Endometrium (tissue), 2 donors: Measurements from ENCODE around the gene RPN1.
"Not testable (repeated sequence)": the region's sequence is repeated elsewhere in the genome, so short reads cannot be mapped to it uniquely, and the experiment has no call there.

Source experiments
- FAIRE-seq: peaks from 2 replicates; lab custom pipeline; 2012; peaks lifted over from hg19 to GRCh38; lab: Jason Lieb, UNC
- donor health status: control.
- donor health status: control.

RPN1 gene

DNA sequence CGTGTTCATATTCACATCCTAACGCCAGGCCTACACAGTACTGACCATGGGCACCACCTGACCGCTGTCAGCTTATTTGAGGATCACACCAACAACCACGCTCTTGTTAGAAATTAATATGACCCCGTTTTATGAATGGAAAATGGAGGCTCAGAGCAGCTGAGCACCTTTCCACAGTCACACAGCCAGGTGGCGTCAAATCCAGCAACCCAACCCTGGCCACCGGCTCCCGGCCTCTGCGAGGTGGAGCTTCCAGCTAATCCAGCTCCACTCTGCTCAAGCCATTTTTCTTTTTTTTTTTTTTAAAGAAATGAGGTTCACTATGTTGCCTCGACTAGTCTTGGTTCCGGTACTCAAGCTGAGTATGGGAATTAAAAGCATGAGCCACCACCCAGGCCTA lies 41.3 kb downstream of the RPN1 start:
- FAIRE-seq, result no peak

DNA sequence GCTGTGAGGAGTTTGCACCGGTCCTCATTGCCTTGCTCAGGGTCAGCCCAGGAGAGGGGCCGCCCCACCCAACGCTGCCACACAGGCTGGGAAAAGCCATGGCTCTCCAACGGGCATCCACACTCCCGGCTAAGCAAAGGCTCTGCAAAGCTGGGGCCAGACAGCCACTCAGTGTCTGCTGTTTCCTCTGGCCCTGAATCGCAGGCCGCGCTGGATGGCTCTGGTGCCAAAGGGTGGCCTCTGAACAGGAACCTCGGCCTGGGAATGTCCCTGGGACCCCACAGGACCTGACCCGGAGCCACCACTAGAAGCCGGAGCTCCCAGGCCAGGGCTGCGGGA lies 42.9 kb downstream of the RPN1 start:
- no peak for FAIRE-seq

DNA sequence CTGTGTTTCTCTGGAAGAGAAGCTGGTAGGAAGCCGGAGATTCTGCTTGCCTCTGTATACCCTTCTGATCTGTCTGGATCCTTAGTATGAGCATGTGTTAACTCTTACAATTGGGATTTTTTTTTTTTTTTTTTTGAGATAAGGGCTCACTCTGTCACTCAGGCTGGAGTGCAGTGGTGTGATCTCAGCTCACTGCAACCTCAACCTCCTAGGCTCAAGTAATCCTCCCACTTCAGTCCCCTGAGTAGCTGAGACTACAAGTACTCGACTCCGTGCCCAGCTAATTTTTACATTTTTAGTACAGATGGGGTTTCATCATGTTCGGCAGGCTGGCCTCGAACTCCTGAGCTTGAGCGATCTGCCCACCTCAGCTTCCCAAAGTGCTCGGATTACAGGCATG lies 44.5 kb downstream of the RPN1 start:
- FAIRE-seq, result no peak

DNA sequence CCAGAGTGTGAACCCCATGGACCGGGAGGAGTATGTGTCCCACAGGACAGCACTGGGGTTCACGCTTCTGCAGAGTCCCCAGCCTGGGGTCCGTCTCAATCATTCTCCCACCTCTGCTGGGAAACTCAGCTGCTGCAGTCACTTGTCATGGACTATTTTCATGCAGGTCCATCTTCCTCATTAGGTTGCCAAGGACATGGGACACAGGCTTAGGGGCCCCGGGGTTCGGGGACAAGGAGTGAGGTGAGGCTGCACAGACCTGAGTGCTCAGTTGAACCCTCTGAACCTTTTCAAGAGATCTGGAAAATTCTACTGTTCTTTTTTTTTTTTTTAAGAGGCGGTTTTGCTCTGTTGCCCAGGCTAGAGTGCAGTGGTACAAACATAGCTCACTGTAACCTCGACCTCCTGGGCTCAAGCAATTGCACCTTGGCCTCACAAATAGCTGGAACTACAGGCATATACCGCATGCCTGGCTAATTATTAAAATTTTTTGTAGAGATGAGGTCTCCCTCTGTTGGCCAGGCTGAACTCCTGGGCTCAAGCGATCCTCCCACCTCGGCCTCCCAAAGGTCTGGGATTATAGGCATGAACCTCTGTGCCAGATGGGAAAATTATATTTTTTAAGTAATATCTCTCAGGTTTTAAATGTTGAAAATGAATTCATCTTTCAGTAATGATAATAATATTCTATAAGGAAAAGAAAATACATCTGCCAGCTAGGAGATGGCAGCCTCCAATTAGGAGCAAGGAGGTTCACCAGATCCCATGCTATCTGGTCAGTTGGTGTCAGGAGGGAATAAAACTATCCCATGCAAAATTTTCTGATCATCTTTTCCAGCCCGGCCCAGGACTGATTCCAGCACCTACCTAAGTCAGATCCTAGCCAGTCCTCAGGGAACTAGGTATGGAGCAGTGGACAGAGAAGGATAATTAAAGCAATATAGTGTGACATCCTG lies 45.2 kb downstream of the RPN1 start:
- FAIRE-seq, result no peak

DNA sequence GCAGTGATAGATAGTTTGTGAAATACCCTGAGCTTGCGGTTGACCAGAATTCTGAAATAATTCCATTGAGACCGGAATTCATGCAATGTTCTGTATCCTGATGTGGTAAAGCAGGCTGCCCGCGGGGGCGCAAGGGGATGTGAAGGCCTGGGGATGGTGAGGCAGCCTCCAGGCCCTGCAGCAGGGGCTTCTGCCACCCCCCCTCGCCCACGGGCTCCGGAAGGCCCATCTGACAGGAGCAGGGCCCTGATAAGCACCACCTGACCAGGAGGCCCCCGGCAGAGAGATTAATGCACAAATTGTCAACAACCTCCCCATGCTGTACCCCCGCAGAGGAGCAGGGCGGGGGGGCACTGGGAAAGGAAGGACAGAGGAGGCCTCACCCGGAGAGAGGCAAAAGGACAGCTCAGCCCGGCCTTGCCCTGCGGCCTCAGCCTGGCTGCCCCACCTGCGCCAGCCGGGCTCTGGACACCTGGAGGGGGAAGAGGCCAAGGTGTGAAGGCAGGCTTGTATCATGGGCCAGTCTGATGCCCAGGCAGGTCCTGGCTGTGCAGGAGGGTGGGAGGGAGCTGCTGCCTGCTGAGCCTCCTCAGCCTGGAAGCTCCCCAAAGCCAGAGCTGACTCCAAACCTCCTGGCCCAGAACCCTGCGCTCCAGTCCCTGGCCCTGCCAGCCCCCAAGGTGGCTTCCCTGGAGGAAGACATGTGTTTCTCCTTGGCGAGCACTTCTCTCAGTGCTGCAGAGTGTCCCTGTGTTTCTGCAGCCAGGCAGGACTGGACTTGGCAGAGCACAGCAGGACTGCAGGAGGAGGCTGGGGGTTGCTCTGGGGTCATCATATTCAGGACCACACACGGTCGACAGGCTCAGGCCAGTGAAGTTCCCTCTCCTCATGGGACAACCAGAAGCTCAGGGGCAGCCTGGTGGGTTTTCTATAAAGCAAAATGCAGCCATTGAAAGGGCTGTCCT lies 46.5 kb downstream of the RPN1 start:
- FAIRE-seq, result no peak

DNA sequence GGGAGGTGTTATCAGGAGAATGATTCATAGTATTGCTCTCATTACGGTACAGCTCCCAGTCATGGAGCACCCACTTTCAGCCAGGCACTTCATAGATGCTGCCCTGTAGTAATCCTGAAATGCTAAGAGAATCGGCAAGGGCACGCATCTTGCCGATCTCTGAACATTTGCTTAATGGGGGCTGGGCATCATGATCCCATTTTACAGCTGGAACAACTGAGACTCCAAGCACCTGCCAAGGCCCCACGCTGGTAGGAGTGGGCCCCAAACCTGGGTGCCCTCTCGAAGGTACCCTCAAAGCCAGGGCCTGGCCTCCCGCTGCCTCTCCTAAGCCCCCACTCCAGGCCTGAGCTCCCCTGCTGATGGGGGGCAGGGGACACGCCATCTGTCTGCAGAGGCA lies 47.3 kb downstream of the RPN1 start:
- FAIRE-seq, result no peak

DNA sequence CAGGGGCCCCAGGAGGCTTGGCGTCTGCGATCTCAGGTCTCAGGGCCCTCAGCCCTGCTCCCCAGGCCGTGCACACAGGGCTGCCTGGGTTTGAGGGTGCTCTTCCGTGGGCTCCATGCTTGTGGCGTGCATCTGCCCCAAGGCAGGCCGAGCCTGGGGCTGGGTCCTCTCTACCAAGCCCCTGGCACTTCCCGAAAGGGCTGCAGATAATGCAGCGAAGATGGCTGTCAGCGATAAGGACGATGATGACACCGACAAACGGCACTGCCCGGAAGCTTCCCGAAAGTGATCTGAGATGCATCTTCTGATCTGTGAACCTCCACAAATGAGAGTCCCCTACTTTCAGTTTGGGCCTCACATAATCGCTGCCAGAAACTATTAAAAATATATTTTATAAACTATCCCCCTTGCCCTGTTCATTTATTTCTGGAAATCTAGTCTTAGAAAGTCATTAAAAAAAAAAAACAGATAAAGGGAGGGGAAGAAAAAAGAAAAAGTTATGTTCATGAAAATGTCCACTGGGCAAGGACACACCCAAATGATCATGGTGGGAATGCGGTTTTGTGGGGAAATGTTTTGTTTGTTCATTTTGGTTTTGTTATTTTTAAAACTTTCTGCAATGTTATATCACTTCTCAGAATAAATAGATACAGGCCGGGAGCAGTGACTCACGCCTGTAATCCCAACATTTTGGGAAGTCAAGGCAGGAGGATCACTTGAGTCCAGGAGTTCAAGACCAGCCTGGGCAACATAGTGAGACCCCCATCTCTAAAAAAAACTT lies 51.5 kb downstream of the RPN1 start:
- peak; percentile 87 for FAIRE-seq

DNA sequence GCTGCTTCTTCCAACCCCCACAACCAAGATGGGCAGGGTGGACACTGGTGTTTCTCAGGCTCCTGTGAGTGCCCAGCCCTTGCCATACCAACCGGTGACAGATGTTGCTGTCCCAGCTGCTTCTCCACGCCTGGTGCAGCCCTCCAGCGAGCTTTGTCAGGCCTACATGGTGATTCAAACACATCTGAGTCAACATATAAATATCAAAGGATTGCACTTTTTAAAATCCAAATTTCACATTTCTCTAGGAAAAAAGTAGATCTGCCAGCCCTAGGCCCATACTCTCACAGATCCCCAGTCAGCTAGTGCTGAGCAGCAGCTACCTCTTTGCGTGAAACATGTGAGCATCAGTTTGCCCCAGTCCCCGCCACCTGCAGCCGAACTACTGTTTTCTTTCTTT lies 52.7 kb downstream of the RPN1 start:
- no peak for FAIRE-seq

DNA sequence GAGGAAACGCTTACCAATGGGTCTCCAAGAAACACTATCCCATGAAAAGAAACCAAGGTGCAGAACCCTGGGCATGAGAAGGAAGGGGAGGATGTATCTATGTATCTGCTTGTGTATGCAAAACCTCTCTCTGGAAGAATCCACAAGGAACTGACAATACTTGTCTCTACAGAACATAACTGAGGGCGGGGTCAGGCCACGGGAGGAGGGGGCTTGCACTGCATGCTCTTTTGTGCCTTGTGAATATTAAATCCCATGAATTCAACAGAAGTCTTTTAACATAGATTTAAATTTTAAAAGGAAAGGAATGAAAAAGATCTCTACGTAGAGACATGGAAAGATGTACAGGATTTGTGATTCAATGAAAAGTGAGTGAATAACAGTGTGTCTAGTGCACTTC lies 57.8 kb downstream of the RPN1 start:
- no peak for FAIRE-seq

DNA sequence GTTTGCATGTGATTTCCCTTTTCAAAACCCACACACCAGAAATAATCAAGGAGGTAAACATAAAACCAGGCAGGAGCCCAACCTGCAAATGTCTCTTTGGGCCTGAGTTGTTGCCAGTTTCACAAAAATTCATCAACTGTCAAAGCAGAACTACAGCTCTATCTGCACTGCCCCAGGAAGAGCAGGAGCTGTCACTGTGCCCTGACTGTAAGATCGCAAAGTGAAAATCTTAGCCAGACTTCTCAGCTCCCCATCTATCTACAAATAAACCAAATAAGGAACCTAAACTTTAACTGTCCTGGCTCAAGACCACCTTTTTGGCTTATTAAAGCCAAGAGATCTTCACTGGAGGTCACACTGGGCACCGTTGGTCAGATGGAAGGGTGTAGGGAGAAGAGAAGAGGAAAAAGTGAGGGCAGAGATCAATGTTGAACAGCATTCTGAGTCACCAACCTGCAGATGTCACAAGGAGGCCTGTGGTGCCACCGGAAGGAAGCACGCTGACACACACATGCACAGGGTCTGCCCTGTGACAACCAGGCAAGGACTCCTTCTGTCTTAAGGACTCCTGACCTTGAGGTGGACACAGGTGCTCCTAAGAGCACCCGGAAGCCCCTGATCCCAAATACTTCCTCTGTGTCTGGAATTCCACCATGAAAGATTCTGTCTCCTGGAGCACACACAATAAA lies 58.7 kb downstream of the RPN1 start:
- FAIRE-seq, result no peak

DNA sequence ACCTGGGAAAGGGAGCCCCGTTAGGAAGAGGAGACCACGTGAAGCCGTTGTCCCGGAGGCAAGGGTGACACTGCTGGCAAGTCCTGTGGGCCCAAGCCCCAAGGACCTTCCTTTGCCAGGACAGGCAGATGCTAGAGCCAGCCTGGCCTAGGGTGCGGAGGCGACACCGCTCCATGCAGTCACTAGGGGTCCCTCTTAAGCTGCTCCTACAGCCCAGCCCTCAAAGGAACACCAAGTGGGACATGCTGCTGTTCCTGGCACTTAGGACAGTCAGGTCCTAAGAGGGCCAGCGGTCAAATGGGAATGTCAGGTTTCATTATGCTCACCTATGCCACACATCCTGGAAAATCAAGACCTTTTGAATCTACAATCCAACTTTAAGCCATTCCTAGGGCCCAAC lies 59.7 kb downstream of the RPN1 start:
- no peak for FAIRE-seq

DNA sequence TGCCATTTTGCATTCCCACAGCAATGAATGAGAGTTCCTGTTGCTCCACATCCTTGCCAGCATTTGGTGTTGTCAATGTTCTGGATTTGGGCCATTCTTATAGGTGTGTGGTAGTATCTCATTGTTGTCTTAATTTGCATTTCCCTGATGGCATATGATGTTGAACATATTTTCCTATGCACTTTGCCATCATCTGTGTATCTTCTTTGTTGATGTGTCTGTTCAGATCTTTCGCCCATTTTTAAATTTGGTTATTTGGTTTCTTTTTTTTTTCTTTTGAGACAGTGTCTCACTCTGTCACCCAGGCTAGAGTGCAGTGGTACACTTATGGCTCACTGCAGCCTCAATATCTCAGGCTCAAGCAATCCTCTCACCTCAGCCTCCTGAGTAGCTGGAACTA lies 60.6 kb downstream of the RPN1 start:
- not testable (repeated sequence) for FAIRE-seq

DNA sequence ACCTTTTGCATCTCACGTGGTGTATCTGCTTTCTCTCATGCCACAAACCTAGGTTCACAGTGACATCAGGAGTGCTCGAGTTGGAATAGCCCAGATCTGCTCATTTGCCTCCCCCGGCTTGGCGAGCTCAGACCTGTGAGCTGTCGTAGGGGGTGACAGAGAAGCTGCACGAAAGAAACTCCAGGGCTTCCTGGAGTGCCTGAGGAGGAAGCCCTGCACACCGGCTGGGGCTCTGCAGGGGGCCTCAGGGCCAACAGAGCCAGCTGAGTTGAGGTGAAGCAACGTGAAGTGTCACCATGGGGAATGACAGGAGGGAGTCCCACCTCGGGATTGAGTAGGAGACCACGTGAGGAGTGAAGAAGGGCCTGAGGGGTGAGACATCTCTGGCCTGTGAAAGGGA lies 62.5 kb downstream of the RPN1 start:
- no peak for FAIRE-seq

DNA sequence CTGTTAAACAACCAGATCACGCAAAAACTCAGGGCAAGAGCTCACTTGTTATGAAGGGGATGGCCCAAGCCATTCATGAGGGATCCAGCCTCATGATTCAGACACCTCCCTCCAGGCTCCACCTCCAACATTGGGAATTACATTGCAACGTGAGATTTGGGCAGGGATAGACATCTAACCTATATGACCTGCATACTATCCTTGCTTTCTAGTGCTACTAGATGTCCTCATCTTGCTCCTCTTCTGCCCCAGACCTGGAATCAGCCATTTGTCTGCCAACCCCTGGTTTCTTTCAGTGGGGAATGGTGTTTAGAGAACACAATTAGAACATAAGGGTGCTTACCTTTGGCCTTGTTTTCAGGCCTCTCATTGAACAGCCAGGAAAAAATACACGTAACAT lies 63.2 kb downstream of the RPN1 start:
- FAIRE-seq, result no peak

DNA sequence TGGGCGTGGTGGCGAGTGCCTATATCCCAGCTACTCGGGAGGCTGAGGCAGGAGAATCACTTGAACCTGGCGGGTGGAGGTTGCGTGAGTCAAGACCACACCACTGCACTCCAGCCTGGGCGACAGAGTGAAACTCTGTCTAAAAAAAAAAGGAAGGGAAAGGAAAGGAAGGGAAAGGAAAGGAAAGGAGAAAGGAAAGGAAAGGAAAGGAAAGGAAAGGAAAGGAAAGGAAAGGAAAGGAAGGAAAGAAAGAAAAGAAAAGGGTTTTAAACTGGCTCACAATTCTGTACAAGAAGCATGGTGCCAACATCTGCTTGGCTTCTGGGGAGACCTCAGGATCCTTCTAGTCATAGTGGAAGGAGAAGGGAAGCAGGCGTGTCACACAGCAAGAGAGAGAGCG lies 63.7 kb downstream of the RPN1 start:
- FAIRE-seq, result not testable (repeated sequence)

DNA sequence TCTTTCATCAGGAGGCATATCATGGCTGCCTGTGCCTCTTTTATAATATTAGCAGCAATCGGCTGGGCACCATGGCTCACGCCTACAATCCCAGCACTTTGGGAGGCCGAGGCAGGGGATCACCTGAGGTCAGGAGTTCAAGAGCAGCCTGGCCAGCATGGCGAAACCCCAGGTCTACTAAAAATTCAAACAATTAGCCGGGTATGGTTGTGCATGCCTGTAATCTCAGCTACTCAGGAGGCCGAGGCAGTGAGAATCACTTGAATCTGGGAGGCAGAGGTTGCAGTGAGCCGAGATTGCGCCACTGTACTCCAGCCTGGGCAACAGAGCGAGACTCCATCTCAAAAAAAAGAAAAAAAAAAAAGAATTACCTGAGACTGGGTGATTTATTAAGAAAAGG lies 64.2 kb downstream of the RPN1 start:
- not testable (repeated sequence) for FAIRE-seq

DNA sequence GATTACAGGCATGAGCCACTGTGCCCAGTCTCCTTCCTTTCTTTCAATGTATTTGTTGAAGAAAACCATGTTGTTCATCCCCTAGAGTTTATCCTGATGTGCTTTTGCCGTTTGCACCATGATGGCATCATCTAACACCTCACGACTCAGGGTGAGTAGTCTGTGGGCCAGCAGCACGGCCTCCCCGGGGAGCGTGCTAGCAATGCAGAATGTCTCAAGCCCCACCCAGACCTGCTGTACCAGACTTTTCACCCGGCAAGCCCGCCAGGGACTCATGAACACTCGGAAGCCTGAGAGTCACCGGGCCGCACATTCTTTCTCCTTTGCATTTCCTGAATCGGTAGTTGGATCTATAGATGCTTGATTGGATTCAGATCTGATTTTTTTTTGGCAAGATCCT lies 64.6 kb downstream of the RPN1 start:
- no peak for FAIRE-seq

DNA sequence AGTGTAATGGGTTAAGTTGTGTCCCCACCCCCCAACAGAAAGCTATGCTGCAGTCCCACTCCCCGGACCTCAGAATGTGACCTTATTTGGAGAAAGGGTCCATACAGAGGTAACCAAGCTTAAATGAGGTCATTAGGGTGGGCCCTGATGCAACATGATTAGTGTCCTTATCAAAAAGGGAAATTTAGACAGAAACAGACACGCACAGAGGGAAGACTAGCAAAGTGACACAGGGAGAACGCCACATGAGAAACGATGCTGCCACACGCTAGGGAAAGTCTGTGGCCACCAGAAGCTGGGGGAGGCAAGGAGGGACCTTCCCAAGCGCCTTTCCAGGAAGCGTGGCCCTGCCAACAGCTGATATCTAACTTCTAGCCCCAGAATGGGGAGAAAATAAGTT lies 65.4 kb downstream of the RPN1 start:
- FAIRE-seq, result no peak

DNA sequence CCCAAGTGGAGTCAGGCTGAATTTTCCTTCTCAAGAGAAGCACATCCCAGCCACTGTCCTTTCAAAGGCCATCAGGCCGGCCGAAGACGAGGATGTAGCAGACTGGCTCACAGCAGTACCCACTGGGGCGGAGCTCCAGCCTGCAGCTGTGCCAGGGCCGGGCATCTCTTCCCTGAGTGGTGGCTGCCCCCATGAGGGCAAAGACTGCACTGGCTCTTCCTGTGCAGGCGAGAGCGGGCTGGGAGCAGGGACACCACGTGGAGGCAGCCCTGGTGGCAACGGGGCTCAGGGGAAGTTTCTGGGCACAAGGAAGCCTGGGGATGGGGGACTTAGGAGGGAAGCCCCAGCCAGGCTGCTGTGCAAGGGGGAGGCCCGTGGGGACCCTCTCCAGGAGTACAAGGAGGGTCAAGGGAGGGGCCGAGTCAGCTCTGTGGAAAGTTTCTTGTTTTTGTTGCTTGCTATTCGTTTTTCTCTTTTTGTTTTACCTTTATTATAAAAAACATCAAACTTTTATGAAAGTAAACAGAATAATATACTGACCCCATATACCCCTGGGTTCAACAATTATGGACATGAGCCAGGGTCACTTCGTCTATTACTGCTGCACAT lies 66.1 kb downstream of the RPN1 start:
- no peak for FAIRE-seq

DNA sequence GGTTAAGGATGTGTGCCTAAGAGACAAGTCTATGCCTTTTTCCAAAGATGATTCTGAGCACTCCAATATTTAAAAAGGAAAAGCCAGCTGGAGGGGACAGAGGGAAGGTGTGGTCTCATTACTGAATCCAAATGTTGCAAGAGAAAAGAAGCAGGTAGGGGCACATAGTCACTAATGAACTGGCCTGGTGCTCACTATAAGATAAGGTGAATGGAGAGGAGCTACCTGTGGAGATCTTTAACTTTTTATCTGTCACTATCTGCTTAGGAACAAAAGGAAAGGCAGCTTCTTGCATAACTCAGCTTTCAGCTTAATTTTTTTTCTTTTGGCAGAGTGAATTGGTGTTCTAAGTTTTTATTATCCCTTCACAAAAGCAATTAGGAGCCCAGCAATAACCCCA lies 69.1 kb downstream of the RPN1 start:
- FAIRE-seq, result no peak

DNA sequence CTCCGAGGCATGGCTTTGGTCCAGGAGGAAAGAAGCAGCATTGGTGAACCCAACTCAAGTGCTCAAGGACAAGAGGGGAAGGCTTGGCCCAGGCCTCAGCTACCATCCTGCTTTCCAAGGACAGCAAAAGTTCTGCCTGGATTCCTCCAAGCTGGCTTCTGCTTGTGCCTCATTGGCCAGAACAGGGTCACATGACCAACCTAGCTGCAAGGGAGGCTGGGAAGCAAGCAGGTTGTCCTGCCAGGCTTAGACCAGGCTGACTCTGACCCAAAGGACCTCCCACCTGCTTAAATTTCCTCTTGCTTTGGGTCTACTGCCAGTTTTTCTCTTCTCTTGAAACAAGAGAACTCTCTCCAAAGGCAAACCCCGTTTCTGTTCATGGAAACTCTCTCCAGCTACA lies 70.7 kb downstream of the RPN1 start:
- FAIRE-seq, result no peak
